ENCODE results near the gene MATCAP1.

The MATCAP1 gene

DNA sequence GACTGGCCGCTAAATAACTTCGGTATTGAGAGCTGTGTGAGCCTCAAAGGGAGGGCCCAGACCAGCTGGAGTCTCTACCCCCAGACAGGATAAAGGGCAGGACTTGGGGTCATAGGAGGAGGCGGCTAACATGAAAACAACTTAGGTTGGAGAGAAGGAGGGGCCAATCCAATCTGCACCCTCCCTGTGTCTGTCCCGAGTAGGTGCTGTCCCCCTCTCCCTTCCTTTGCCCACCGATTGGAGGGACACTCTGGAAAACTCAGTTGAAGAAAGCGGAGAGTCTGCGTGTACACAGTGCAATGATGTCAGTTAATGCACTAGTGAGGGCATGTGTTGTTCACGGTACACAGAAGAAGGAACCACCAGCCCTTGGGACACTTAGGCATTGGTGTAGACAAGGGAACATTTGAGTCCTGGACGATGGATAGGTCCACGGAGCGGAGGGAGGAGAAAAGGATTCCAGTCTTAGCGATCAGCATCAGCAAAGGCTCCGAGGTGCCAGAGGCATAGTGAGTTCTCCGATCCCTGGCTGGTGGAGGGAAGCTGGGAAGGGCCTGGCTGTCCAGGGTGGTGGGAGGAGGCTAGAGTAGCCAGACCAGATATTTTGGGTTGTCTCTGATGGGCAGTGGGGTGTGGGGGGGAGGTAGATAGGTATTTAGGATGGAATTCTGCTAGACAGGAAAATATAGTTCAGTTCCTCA lies 12.7 kb downstream of the MATCAP1 start:
- no peak for DNase-seq

DNA sequence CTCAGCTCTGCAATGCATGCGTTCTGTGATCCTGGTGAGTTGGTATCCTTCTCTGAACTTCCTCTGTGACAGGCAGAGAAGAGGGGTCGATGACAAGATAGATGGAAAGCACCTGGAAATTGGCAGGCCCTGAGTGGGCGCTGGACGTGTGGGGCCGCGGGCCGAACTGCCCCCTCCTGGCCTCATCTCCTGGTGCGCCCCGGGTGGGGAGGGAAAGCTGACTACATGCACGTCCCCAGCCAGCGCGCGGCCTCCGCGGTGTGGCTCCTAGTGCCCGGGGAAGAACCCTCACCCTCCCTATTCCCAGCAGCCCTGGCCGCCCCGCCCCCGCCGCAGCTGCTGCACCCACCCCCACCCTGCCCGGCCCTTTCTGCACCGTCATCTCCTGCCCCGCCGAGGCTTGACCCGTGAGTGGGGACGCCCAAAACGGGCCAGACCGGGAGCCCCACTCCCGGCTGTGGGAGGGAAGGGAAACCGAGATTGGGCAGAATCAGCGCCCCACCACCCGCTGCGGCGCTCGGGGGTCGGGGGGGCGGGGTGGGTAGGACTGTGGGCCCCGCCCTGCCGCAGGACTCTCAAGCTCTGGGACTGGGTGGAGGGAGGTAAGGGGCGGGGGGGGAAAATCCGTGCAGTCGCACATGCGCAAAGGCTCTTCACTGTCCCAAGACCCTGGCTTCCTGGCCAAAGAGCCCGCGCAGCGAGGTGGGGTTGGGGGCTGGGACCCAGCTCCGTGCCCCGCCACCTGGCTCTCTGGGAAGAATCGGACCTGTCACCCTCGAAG lies 13.4 kb downstream of the MATCAP1 start, which contains the start of gene NOL3:
TSS of gene NOL3 (plus strand) at position 371 of the 781 bp plus-strand sequence.
- DNase-seq = peak; percentile 63 to 91

DNA sequence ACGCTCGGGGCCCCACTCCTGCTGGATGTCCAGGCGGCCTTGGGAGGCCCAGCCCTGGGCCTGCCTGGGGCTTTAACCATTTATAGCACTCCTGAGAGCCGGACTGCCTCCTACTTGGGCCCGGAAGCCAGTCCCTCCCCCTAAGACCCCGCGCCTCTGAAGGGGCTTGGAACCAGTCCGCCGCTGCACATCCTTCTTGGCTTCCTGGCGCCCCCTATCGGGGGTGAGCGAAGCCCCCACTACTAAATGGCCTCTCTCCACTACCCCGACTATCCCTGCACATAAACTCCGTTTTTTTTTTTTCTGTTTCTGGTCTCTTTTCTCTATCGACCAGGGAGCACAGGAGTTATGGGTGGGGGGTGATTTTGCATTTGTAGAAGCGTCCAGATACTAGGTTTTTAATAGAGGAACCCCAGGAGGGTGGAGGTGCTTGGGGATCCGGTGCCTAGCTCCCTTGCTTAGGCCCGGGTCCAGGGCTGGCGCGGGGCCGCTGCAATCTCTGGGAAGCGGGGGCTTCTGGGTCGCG lies 14.1 kb downstream of the MATCAP1 start:
- no peak for DNase-seq

DNA sequence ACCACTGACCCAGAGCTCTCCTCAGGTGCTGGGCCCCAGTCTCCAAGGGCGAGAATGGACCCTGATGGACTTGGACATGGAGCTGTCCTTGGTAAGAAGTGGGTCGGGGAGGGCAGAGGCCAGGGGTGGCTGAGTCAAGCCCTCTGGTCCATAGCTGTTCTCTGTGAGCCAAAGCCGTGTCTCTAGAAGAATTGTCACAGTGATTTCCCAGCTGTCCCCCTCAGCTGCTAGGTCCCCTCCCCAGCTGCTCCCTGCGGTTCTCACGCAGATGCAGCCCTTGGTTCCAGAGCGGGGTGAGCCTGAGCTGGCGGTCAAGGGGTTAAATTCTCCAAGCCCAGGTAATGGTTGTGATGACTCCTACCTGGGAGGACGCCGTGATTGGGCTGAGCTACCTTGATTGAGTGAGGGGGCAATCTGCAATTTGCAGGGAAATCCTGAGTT lies 14.7 kb downstream of the MATCAP1 start:
- DNase-seq = no peak

DNA sequence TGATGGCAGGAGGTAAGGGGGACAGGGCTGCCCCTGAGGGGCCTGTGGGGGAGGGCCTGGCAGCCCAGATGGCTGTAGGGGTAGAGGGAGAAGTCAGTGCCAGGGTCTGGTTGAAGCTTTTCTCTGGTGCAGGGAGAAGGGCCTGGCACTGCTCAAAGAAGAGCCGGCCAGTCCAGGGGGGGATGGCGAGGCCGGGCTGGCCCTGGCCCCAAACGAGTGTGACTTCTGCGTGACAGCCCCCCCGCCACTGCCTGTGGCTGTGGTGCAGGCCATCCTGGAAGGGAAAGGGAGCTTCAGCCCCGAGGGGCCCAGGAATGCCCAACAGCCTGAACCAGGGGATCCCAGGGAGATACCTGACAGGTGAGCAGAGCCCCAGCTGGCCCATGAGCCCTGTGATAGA lies 16.2 kb downstream of the MATCAP1 start:
- no peak for DNase-seq

DNA sequence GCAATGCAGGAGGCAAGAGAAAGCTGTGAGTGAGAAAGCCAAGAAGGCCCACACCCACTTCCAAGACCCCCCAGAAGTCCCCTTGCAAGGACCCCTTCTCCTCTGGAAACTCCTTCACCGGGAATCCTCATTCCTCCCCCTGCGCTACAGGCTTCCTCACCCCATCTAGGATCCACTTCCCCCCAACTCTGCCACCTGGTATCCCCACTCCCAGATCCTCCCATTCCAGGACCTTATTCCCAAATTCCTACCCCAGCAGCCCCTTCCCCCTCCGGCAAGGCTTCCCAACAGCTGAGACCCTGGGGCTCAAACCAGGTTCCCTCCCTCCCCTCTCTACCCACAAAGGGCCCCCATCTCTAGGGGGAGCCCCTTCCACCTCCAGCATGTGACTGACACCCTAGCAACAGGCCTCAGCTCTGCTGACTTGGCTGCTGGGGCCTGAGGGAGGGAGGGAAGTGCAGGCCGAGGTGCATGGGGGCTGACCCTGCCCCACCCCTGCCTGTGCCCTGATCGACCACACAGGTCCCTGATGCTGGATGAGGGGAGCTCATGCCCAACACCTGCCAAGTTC lies 17.1 kb downstream of the MATCAP1 start:
- no peak for DNase-seq

DNA sequence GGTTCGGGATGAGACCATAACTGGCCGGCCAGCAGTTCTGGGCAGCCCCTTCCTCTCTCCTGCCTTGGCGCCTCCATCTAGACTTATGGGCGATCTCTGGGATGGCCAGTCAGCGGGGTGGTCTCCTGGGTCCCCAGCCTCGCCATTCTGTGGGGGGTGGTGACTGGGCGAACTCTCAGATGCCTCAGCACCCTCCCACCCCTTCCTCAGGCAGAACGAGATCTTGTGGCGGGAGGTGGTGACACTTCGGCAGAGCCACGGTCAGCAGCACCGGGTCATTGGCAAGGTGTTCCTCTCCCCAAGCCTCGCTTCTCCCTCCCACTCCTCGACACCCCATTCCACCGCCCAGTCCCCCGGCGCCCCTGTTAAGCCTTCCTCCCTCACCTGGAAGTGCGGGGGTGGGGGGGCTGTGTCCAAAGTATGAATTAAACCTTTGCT lies 17.6 kb downstream of the MATCAP1 start:
- DNase-seq = no peak

DNA sequence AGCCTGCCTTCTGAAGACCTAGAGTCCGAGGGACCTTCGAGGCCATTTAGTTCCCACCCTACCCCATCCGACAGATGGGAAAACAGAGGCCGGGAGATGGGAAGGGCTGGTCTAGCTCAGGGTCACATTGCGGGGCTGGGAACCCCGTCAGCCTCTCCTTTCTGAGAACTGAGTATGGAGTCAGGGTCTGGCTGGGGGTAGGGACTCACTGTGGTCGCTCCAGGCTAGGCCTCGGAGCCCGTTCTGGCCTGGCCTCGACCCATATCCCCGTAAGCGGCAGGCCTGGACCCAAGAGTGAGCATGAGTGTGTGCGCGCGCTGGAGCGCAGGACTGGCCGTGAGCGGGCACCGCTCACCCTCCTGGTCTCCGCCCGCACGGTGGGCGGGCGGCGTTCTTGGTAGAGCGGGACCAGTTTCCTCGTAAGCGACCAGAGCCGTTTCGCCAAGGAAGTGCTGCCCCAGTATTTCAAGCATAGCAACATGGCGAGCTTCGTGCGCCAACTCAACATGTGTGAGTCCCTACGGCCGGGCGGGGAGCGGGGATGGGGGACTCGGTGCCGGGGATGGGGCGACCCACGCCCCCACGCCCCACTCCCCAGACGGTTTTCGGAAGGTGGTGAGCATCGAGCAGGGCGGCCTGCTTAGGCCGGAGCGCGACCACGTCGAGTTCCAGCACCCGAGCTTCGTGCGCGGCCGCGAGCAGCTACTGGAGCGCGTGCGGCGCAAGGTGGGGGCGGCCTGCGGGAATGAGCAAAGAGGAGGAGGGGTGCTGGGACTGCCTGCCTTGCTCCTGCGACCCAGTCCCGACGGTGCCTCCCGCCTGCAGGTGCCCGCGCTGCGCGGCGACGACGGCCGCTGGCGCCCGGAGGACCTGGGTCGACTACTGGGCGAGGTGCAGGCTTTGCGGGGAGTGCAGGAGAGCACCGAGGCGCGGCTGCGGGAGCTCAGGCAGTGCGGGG lies 18.4 kb downstream of the MATCAP1 start:
- no peak for DNase-seq

DNA sequence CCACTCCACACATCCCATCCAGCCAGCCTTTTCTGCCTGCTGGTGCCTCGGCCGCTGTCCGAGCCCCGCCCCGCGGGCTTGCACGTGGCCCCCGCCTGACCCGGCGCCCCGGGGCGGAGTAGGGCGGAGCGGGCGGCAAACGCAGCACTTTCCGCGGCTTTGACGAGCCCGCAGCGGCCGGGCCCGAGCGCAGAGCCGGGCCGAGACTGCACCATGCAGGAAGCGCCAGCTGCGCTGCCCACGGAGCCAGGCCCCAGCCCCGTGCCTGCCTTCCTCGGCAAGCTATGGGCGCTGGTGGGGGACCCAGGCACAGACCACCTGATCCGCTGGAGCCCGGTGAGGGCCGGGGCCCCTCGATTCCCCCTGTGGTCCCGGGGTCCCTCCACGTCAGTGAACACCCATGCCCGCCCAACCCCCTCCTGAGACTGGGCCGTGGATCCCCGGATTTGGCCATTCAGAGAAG lies 19.1 kb downstream of the MATCAP1 start, which contains the start of gene HSF4:
TSS of gene HSF4 (plus strand) at position 147 of the 463 bp plus-strand sequence. CDS start at position 214, 67 bp downstream.
- DNase-seq = peak in 1 of 2 donors; percentile 54

DNA sequence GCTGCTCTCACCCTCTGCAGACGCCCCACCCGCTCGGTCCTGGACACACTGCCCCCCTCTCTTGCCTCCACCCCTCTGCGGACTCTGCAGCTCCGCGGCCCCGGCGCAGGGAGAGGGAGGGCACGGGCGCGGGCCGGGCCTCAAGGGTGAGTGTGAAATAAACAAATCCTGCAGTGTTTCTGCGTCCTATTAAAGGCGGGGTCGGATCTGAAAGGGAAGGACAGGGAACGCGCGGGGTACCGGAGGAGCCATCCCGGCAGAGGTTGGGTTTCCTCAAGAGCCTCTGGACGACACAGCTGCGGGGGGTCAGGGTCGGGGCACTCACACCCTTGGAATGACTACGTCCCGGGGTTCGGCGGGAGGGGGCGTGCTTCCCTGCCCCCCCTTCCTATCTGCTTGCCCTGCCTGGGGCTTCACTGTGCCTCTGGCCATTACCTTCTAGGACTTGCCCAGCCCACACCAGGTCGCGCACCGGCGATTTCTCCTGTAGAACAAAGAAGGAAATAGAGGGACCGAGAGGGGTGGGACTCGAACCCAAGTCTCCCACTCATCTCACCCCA lies 19.7 kb downstream of the MATCAP1 start:
- no peak for DNase-seq

DNA sequence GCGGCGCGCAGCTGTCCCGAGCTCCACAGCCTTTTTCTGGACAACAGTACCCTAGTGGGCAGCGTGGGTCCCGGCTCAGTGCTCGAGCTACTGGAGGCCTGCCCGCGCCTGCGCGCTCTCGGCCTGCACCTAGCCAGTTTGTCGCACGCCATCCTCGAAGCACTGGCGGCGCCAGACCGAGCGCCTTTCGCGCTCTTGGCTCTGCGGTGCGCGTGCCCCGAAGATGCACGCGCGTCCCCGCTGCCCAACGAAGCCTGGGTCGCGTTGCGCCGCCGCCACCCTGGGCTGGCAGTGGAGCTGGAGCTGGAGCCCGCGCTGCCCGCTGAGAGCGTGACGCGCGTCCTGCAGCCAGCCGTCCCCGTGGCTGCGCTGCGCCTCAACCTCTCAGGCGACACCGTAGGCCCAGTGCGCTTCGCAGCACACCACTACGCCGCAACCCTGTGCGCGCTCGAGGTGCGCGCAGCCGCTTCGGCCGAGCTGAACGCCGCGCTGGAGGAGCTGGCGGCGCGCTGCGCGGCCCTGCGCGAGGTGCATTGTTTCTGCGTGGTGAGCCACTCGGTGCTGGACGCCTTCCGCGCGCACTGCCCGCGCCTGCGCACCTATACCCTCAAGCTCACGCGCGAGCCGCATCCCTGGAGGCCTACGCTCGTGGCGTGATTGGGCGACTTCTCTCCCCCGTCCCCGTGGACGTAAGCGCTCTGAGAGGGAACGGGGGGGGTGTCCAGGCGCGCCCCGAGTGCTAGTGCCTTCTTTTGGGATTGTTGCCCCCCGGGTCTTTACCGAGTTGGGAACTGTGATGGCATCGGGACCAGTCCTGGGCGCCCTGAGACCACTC lies 20.4 kb downstream of the MATCAP1 start:
- DNase-seq = no peak

DNA sequence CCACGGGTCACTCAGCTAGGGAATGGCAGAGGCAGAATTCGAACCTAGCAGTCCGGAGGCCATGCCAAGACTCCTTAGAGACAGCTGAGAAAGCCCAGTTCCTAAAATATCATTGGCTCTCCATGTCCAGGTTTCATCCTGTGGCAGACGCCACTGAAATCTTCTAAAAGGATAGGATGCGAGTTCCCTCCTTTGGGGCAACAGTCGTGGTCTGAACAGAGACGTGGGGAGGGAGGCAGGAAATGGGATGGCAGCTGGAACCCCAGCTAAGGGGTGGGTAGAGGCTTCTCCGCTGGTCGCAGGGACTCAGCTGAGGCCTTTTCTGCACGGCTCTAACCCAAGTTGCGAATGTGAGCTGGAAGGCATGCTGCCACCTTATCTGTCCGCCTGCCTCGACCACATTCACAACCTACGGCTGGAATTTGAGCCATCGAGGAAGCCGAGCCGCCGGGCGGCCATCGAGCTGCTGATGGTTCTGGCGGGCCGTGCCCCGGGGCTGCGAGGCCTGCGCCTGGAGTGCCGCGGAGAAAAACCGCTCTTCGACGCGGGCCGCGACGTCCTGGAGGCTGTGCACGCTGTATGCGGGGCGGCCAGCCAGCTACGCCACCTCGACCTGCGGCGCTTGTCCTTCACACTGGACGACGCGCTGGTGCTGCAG lies 21.1 kb downstream of the MATCAP1 start:
- DNase-seq = peak in 1 of 2 donors; percentile 51

DNA sequence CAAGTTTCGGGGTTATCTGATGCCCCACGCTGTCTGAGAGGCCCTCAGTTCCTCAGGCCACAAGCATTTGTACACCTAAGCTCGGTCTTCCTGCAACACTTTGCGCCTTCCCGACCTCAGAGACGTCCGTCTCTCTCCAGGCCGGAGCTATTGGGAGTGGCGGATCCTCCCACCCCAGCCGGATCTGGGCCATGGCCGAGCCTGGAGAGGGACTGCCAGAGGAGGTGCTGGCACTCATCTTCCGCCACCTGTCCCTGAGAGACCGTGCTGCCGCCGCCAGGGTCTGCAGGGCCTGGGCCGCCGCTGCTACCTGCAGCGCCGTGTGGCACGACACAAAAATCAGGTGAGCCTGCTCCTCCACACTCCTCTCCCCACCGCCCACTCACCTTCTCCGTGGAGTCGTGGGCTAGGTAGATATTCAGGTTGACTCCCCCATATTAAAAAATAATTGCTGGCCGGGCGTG lies 22.1 kb downstream of the MATCAP1 start:
- DNase-seq = no peak

DNA sequence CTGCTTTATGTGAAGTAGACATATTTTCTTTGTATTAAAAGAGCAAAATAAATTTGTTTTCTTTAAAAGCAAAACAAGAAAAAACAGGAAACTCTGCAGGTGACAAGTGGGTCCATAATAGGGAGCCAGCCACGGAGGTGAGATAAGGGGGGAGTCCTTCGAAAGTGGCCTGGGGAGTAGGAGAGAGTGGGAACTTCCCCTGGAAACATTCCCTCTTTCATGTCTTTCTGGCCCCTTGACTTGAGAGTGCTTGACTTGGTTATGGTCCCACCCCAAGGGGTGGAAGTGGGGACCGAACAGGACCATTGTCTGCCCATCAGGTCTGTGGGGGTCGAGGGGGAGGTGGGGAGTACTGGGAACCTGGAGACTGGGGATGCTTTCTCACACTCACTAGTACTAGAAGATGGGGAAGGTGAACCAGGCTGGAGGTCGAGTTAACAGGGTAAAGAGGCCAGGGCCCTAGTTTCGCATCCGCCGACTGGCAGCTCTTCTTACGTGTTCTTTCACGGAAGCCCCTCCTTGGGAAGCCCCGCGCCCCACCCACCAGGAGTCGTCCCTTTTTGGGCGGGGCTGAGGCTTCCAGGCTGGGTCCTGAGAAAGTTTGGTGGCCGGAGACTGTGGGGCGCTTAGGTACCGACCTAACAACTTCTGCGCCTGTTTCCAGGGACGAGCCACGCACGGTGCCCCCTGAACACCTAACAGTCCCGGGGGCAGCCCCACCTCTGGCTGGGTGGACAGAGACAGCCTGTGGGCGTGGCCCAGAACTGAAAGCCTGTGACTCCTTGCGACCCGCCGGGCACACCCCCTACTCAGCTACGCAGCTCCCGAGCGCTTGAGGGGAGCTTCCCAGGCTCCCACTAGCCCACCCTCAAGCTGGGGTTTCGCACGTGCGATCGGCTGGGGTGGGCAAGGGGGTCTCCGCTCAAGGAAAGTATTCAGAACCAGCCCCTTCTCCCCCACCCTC lies 24.8 kb downstream of the MATCAP1 start:
- DNase-seq = peak; percentile 86 to 87

DNA sequence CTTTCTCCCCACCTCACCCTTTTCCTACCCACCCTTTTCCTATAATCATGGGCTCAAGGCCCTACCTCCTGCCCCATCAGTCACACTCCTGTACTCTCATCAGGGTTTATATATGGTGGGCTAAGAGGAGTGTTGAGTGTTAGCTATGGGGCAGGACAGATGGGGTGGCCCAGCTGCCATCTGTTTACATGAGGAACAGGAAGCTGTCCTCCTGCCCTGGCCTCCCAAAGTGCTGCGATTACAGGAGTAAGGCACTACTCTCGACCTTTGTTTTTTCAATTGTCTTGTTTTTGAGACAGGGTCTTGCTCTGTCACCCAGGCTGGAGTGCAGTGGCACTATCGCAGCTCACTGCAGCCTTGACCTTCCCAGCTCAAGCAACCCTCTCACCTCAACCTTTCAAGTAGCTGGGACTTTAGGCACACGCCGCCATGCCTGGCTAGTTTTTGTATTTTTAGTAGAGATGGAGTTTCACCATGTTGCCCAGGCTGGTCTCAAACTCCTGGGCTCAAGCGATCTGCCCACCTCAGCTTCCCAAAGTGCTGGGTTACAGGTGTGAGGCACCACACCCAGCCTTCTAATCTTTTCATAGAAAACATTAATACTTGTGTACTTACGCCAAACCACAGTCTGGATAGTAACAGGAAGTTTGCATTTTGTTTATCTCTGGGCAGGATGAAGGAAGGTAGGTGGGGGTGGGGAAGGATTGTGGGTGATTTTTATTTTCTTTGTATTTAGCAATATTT lies 25.7 kb downstream of the MATCAP1 start:
- no peak for DNase-seq

DNA sequence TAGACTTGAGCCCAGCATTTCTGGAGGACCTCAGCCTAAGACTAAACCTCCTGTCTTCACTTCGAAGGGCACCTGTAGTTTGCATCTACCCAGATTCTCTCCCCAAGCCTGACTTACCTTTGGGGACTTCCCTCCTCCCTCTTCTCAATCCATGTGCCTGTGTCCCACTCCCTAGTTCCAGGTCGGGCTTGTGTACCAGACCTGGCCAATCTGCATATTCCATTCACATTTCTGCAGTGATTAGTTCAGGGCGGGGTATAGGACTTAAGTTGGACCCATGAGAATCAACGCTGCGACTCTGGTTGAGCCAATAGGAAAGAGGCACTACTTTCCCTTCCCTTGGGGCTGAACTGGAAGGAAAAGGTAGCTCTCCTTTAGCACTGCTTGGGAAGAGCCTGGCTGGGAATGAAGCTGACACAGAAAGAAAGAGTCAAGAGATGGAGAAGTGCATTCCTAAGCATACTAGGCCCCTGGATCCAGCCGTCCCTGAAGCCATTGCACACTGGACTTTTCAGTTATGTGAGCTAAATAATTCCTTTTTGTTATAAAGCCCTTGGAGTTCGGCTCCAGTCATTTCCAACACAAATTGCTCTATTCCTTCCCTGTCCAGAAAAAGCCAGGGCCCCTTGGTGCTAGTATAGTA lies 26.5 kb downstream of the MATCAP1 start:
- DNase-seq = no peak

DNA sequence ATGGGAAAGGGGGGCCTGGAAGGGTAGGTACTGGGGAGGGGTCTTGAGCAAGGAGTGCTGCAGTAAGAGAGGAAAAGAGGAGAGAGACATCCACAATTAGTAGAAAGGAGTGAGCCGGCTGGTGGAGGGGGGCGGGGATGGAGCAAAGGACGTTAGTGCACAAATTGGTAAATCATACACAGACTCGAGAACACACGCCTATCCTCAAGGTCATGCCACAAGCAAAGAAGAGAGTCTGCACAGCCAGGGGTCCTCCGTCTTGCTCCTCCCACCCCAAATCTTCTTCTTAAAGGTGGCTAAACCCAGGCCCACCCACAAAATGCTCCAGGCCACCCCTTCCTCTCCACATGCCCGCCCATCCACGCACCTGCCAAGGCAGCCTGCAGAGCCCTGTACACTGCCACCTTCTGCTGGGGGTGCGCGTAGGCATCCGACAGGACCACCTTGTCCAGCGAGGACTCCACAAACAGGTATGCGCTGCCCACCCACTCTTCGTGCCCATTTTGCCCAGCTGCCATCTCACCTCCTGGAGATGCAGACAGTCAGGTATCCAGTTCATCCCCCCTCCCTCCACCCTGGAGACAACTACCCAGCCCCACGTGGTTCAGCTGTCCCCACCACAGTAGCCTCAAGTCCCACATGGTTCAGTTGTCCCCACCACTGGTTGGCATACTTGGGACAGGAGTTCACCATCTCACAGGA lies 27.5 kb downstream of the MATCAP1 start:
- DNase-seq = no peak
